ENCODE data around the gene NR2F2.

Gene NR2F2

GRCh38 chr15:96290679-96291078 is 39.8 kb upstream of the NR2F2 start:
- no peak overlapping the region for H3K9ac ChIP-seq (ENCODE audit: low read depth, low read length)
- H3K4me3 ChIP-seq (ENCODE audit: low read depth in 1 of 2, low read length in 2 of 2) = no peak overlapping the region
- no peak for TF ChIP-seq CTCF (IDR thresholded peaks at IDR 0.05; ENCODE audit: borderline replicate concordance, extremely low read depth, low read length, poor library complexity, severe bottlenecking)
- TF ChIP-seq EZH2 (IDR thresholded peaks at IDR 0.05; ENCODE audit: borderline replicate concordance, low read depth, low read length, severe bottlenecking) = no peak
- no peak for ATAC-seq (ENCODE audit: insufficient read depth, low read depth)
- H2AFZ ChIP-seq (ENCODE audit: low read depth, low read length) = no peak overlapping the region
- H3K9me3 ChIP-seq (ENCODE audit: insufficient read depth, low read length, severe bottlenecking) = no peaks in the 10 kb centered on the region
- H4K20me1 ChIP-seq (ENCODE audit: insufficient read depth, low read length) = no peaks in the 10 kb centered on the region
- no peak overlapping the region for H3K27ac ChIP-seq (ENCODE audit: low read length)
- DNase-seq = no peak
- H3K4me1 ChIP-seq (ENCODE audit: insufficient read depth, low read length) = no peaks in the 10 kb centered on the region
- no peaks in the 10 kb centered on the region for H3K36me3 ChIP-seq (ENCODE audit: insufficient read depth, low read length)
- no peaks in the 10 kb centered on the region for H3K79me2 ChIP-seq (ENCODE audit: insufficient read depth, low read length)
- H3K27me3 ChIP-seq (ENCODE audit: insufficient read depth, low read length, poor library complexity) = no peaks in the 10 kb centered on the region
- H3K4me2 ChIP-seq (ENCODE audit: insufficient read depth, low read length) = no peak overlapping the region

GRCh38 chr15:96292635-96293034 is 37.9 kb upstream of the NR2F2 start:
- TF ChIP-seq CTCF (IDR thresholded peaks at IDR 0.05; ENCODE audit: borderline replicate concordance, extremely low read depth, low read length, poor library complexity, severe bottlenecking) (no peak), EZH2 (IDR thresholded peaks at IDR 0.05; ENCODE audit: borderline replicate concordance, low read depth, low read length, severe bottlenecking) (no peak)
- Histone ChIP-seq H3K4me1 (ENCODE audit: insufficient read depth, low read length) (no peaks in the 10 kb centered on the region), H3K9ac (ENCODE audit: low read depth, low read length) (no peak overlapping the region), H3K9me3 (ENCODE audit: insufficient read depth, low read length, severe bottlenecking) (no peaks in the 10 kb centered on the region), H3K4me2 (ENCODE audit: insufficient read depth, low read length) (no peak overlapping the region), H3K27ac (ENCODE audit: low read length) (no peak overlapping the region), H4K20me1 (ENCODE audit: insufficient read depth, low read length) (no peaks in the 10 kb centered on the region), H2AFZ (ENCODE audit: low read depth, low read length) (no peak overlapping the region), H3K4me3 (ENCODE audit: low read depth in 1 of 2, low read length in 2 of 2) (no peak overlapping the region), H3K36me3 (ENCODE audit: insufficient read depth, low read length) (no peaks in the 10 kb centered on the region), H3K27me3 (ENCODE audit: insufficient read depth, low read length, poor library complexity) (no peaks in the 10 kb centered on the region), H3K79me2 (ENCODE audit: insufficient read depth, low read length) (no peaks in the 10 kb centered on the region)
- DNase-seq (no peak), ATAC-seq (ENCODE audit: insufficient read depth, low read depth) (no peak)

- no peak for TF ChIP-seq CTCF (IDR thresholded peaks at IDR 0.05; ENCODE audit: borderline replicate concordance, extremely low read depth, low read length, poor library complexity, severe bottlenecking)
These were observed 37.1 kb upstream of the NR2F2 start for GRCh38 chr15:96293441-96293840.

GRCh38 chr15:96294766-96295165 is 35.7 kb upstream of the NR2F2 start:
- Histone ChIP-seq H3K9me3 (ENCODE audit: insufficient read depth, low read length, severe bottlenecking) (no peaks in the 10 kb centered on the region), H3K4me1 (ENCODE audit: insufficient read depth, low read length) (no peaks in the 10 kb centered on the region), H3K4me2 (ENCODE audit: insufficient read depth, low read length) (no peak overlapping the region), H3K27me3 (ENCODE audit: insufficient read depth, low read length, poor library complexity) (no peaks in the 10 kb centered on the region), H4K20me1 (ENCODE audit: insufficient read depth, low read length) (no peaks in the 10 kb centered on the region), H3K36me3 (ENCODE audit: insufficient read depth, low read length) (no peaks in the 10 kb centered on the region), H3K4me3 (ENCODE audit: low read depth in 1 of 2, low read length in 2 of 2) (no peak overlapping the region), H3K27ac (ENCODE audit: low read length) (no peak overlapping the region), H2AFZ (ENCODE audit: low read depth, low read length) (no peak overlapping the region), H3K79me2 (ENCODE audit: insufficient read depth, low read length) (no peaks in the 10 kb centered on the region), H3K9ac (ENCODE audit: low read depth, low read length) (no peak overlapping the region)
- ATAC-seq (ENCODE audit: insufficient read depth, low read depth) (no peak), DNase-seq (no peak)
- TF ChIP-seq CTCF (IDR thresholded peaks at IDR 0.05; ENCODE audit: borderline replicate concordance, extremely low read depth, low read length, poor library complexity, severe bottlenecking) (no peak), EZH2 (IDR thresholded peaks at IDR 0.05; ENCODE audit: borderline replicate concordance, low read depth, low read length, severe bottlenecking) (no peak)

More at GRCh38 chr15:96293441-96293840, 37.1 kb upstream of the NR2F2 start:
- H3K36me3 ChIP-seq (ENCODE audit: insufficient read depth, low read length) = no peaks in the 10 kb centered on the region
- DNase-seq = no peak
- no peaks in the 10 kb centered on the region for H3K79me2 ChIP-seq (ENCODE audit: insufficient read depth, low read length)
- no peak overlapping the region for H2AFZ ChIP-seq (ENCODE audit: low read depth, low read length)
- H3K4me2 ChIP-seq (ENCODE audit: insufficient read depth, low read length) = no peak overlapping the region
- H3K4me1 ChIP-seq (ENCODE audit: insufficient read depth, low read length) = no peaks in the 10 kb centered on the region
- H3K9ac ChIP-seq (ENCODE audit: low read depth, low read length) = no peak overlapping the region
- ATAC-seq (ENCODE audit: insufficient read depth, low read depth) = no peak
- H3K9me3 ChIP-seq (ENCODE audit: insufficient read depth, low read length, severe bottlenecking) = no peaks in the 10 kb centered on the region
- H3K4me3 ChIP-seq (ENCODE audit: low read depth in 1 of 2, low read length in 2 of 2) = no peak overlapping the region
- H3K27me3 ChIP-seq (ENCODE audit: insufficient read depth, low read length, poor library complexity) = no peaks in the 10 kb centered on the region
- no peak overlapping the region for H3K27ac ChIP-seq (ENCODE audit: low read length)
- H4K20me1 ChIP-seq (ENCODE audit: insufficient read depth, low read length) = no peaks in the 10 kb centered on the region

Data from DND-41 (cell line).